Measurements from ENCODE around the gene KCNJ6. TPM values are rescaled to one million over a fixed set of nuclear protein-coding genes. Genes with fewer than 3 reads are reported as not detected.
A peak's percentile ranks its signal among the peaks of the same experiment; 100 is the strongest.

The KCNJ6 gene
- total RNA-seq, 1 experiment from 2014 or later = 1.2 TPM

DNA sequence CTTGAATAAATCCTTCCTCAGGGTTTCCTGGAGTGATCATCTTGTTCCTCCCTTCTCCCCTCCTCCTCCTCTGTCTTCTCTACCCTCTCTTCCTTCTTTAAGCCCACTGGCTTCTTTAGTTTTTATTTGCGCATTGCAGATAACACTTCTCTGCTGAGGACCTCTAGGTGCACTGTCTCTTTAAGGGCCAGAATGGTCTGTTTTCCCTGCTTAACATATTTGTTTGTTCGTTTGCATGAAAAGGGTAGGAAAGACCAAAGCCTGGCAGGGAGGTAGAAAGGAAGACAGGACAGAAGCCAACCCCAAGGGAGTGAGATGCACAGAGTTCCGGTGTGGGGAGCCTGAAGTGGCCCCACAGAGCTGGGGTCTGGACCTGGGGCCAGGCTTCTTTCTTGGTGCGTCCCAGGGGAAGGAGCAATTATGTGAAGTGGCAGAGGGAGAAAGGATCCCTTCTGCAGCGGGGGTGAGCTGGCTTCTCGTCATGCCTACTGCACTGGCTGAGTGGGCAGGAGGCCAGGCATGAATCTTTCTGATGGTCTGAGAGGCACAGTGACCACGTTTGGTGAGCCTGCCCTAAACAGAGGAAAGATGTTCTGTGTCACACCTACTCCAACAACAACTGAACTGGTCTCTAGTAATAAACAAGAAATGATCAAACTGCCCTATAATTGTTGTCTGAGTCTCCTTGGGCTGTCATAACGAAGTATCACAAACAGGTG lies 232.7 kb downstream of the KCNJ6 start:
- Histone ChIP-seq H4K91ac (ENCODE audit: insufficient read length, low read depth, low read length) (no peak overlapping the region), H4K5ac (ENCODE audit: insufficient read length, low read depth, low read length) (no peak overlapping the region), H3T11ph (ENCODE audit: low read length) (no peak overlapping the region), H3K79me2 (ENCODE audit: insufficient read depth, low read length) (no peaks in the 10 kb centered on the region), H2BK5ac (ENCODE audit: insufficient read length, low read length) (no peak overlapping the region), H3K9me3 (ENCODE audit: control insufficient read depth, low read depth, low read length) (no peaks in the 10 kb centered on the region), H2BK20ac (ENCODE audit: low read depth, low read length, poor library complexity, severe bottlenecking) (no peak overlapping the region), H2AK5ac (ENCODE audit: insufficient read length, low read length) (no peak overlapping the region), H3K23me2 (ENCODE audit: insufficient read length, low read depth, low read length, poor library complexity, severe bottlenecking) (peaks cover 2% of the 10 kb centered on the region), H3K4me1 (ENCODE audit: insufficient read depth, low read length) (peaks cover 8% of the 10 kb centered on the region; the same call in 1 of the 2 replicates), H3K27me3 (ENCODE audit: insufficient read depth, low read length) (no peaks in the 10 kb centered on the region), H3K79me1 (ENCODE audit: insufficient read depth, low read depth, low read length, poor library complexity, severe bottlenecking) (no peaks in the 10 kb centered on the region), H3K9ac (ENCODE audit: extremely low read depth, insufficient read length, low read length) (no peak overlapping the region), H3K23ac (ENCODE audit: insufficient read length, low read depth, low read length) (no peak overlapping the region), H2AFZ (ENCODE audit: low read length) (no peak overlapping the region), H2BK15ac (ENCODE audit: low read depth, low read length) (no peak overlapping the region), H2BK12ac (ENCODE audit: insufficient read length, low read depth, low read length) (no peak overlapping the region), H3K4ac (ENCODE audit: low read depth, low read length) (no peak overlapping the region), H3K56ac (ENCODE audit: insufficient read length, low read depth, low read length) (no peak overlapping the region), H4K20me1 (ENCODE audit: control insufficient read depth, insufficient read depth, insufficient read length) (no peaks in the 10 kb centered on the region), H3K4me2 (ENCODE audit: insufficient read depth, insufficient read length, low read length) (no peak overlapping the region), H3K27ac (ENCODE audit: insufficient read length, low read depth, low read length) (no peak overlapping the region), H2BK120ac (ENCODE audit: low read depth, low read length, poor library complexity, severe bottlenecking) (no peak overlapping the region), H3K18ac (ENCODE audit: insufficient read length, low read depth, low read length) (peak overlapping the region; percentile 82), H4K8ac (replicated peaks; ENCODE audit: insufficient read length, low read depth, low read length) (peak overlapping the region; percentile 47), H3K14ac (ENCODE audit: insufficient read depth, low read length) (no peak overlapping the region)
- H3K9me3 Mint-ChIP-seq = peaks cover 6 to 8% of the 10 kb centered on the region in 2 experiments; a peak in 4 of 5 replicates
- H3K27ac Mint-ChIP-seq = peak overlapping the region; percentile 27 to 86 (median 61); a peak in 6 of 7 replicates
- WGBS (ENCODE audit: extremely low coverage, insufficient read length, low lambda C conversion rate) = no CpG with 5 or more reads among the region's 8 CpGs
- no peaks in the 10 kb centered on the region; the same call in 1 of the 2 replicates for H3K27me3 Mint-ChIP-seq (ENCODE audit: low read depth)
- H3K4me1 Mint-ChIP-seq = peaks cover 26 to 41% of the 10 kb centered on the region in 2 experiments
- no peak for DNase-seq
- no peak overlapping the region for H3K4me3 Mint-ChIP-seq
- peaks cover 9 to 25% (median 10%) of the 10 kb centered on the region in 3 experiments; a peak in 6 of 7 replicates for H3K36me3 Mint-ChIP-seq (ENCODE audit: insufficient read depth in 1 of 3, low read depth in 3 of 3)
- no peak for TF ChIP-seq CTCF (conservative IDR thresholded peaks at IDR 0.05)

Measured in H9 (cell line).